Measurements from ENCODE around the gene APOH. TPM values are rescaled to one million over a fixed set of nuclear protein-coding genes. Genes with fewer than 3 reads are reported as not detected.

The APOH gene
- total RNA-seq, 2 experiments from 2014 or later: not detected

DNA sequence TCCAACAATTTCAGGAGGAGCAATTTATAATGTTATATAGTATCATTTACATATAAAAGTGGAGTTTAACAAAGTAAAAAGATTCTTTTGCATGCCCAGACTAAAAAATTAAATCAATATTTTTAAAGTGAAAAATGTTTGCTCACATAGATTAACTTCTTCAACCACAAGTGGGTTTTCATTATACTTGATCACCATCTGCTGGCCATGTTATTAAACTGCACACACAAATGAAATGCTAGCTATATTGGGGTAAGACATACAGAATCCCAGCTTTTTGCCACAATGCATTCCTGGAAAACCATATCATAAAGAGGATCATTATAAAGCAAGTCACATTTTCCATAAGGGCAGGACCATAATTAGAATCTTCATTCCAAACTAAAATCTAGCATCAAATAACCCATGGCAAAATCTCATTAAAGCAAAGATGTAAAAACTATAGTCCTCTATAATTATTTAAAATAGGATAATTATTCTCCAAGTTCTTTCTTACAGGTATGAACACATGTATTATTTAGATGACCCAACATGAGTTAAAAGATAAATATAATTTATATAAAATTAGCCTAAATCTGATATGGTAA lies 63.6 kb downstream of the APOH start:
- Histone ChIP-seq H3K27me3 (ENCODE audit: control insufficient read depth in 1 of 2, insufficient read depth in 2 of 2, low read length in 2 of 2) (no peaks in the 10 kb centered on the region), H3K27ac (ENCODE audit: low read depth in 1 of 2, low read length in 2 of 2) (no peak overlapping the region), H3K4me3 (ENCODE audit: low read length) (no peak overlapping the region), H3K4me1 (ENCODE audit: insufficient read depth, low read length) (no peaks in the 10 kb centered on the region), H3K9me3 (ENCODE audit: control insufficient read depth in 1 of 2, insufficient read depth in 1 of 2, low read length in 2 of 2) (no peaks in the 10 kb centered on the region), H3K36me3 (ENCODE audit: insufficient read depth, low read length) (no peaks in the 10 kb centered on the region)
- DNase-seq (peak in 4 of 14 experiments; percentile 29 to 74 (median 66)), ATAC-seq (ENCODE audit: poor library complexity) (no peak)
- no peak overlapping the region for H3K27ac Mint-ChIP-seq
- ChIA-PET CTCF (interaction anchor here (0.6 to 3.4 kb wide), 9 partner anchors 17 to 947 kb away, joined by 3 to 15 read pairs (median 3); no protein-coding TSS in a partner anchor), POLR2A (no interaction called here)
- no peaks in the 10 kb centered on the region for H3K36me3 Mint-ChIP-seq (ENCODE audit: low read depth)
- no peaks in the 10 kb centered on the region for H3K9me3 Mint-ChIP-seq
- intact Hi-C loops (cut with DNase I, micrococcal nuclease): loop anchor here (1.0 to 10.0 kb wide), 9 partner anchors 603 to 1241 kb away; partner anchors contain the start of gene AXIN2 (in 1 of the 2)
- H3K27me3 Mint-ChIP-seq: no peaks in the 10 kb centered on the region
- no peak overlapping the region for H3K4me3 Mint-ChIP-seq
- TF ChIP-seq, protein P1, sequence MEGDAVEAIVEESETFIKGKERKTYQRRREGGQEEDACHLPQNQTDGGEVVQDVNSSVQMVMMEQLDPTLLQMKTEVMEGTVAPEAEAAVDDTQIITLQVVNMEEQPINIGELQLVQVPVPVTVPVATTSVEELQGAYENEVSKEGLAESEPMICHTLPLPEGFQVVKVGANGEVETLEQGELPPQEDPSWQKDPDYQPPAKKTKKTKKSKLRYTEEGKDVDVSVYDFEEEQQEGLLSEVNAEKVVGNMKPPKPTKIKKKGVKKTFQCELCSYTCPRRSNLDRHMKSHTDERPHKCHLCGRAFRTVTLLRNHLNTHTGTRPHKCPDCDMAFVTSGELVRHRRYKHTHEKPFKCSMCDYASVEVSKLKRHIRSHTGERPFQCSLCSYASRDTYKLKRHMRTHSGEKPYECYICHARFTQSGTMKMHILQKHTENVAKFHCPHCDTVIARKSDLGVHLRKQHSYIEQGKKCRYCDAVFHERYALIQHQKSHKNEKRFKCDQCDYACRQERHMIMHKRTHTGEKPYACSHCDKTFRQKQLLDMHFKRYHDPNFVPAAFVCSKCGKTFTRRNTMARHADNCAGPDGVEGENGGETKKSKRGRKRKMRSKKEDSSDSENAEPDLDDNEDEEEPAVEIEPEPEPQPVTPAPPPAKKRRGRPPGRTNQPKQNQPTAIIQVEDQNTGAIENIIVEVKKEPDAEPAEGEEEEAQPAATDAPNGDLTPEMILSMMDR (IDR thresholded peaks at IDR 0.05): peak; percentile 86
- peaks cover 10% of the 10 kb centered on the region for H3K4me1 Mint-ChIP-seq (ENCODE audit: low read depth)

Other genes with a start within 250 kb of the APOH start
- 1 to 10 TPM; 1.6 to 2.2 TPM for gene CEP112, start 37.3 kb downstream of the APOH start, total RNA-seq
- gene PRKCA, start 73.2 kb upstream of the APOH start, total RNA-seq: 10 to 100 TPM; 84.8 to 88.6 TPM